Mucosa of stomach (tissue), 1 donor: ENCODE data around the gene ZDHHC9.

Source experiments
- H3K27me3 ChIP-seq: one replicate; pipeline ENCODE4 v1.7.0; 2013; ENCODE audit warnings: mild to moderate bottlenecking, low read length; ENCODE audit not compliant: control insufficient read depth, insufficient read depth
- H3K36me3 ChIP-seq: one replicate; pipeline ENCODE4 v1.7.0; 2013; ENCODE audit warnings: low read length; ENCODE audit not compliant: control insufficient read depth, insufficient read depth
- H3K4me1 ChIP-seq: one replicate; pipeline ENCODE4 v1.7.0; 2013; ENCODE audit warnings: mild to moderate bottlenecking, low read length; ENCODE audit not compliant: control insufficient read depth, insufficient read depth
- H3K4me3 ChIP-seq: one replicate; pipeline ENCODE4 v1.7.0; 2013; ENCODE audit warnings: low read length
- H3K9ac ChIP-seq: one replicate; pipeline ENCODE4 v1.7.0; 2013; ENCODE audit warnings: mild to moderate bottlenecking, low read length, moderate library complexity
- H3K9me3 ChIP-seq: one replicate; pipeline ENCODE4 v1.7.0; 2013; ENCODE audit warnings: mild to moderate bottlenecking, low read length, moderate library complexity; ENCODE audit not compliant: control insufficient read depth
- donor health status: Pancreatic carcinoma.

Gene ZDHHC9

GRCh38 chrX:129791961-129792570 is 51.6 kb downstream of the ZDHHC9 start:
- H3K36me3 ChIP-seq, result no peaks in the 10 kb centered on the region
- H3K9me3 ChIP-seq, result no peaks in the 10 kb centered on the region
- H3K9ac ChIP-seq, result no peak overlapping the region
- H3K27me3 ChIP-seq, result no peaks in the 10 kb centered on the region
- H3K4me3 ChIP-seq, result no peak overlapping the region
- H3K4me1 ChIP-seq, result no peaks in the 10 kb centered on the region

GRCh38 chrX:129791336-129791735 is 52.4 kb downstream of the ZDHHC9 start:
- Histone ChIP-seq H3K9me3 (no peaks in the 10 kb centered on the region), H3K27me3 (no peaks in the 10 kb centered on the region), H3K4me1 (no peaks in the 10 kb centered on the region), H3K9ac (no peak overlapping the region), H3K4me3 (no peak overlapping the region), H3K36me3 (no peaks in the 10 kb centered on the region)

- Histone ChIP-seq H3K9ac (no peak overlapping the region), H3K36me3 (no peaks in the 10 kb centered on the region), H3K9me3 (no peaks in the 10 kb centered on the region), H3K4me3 (no peak overlapping the region), H3K27me3 (no peaks in the 10 kb centered on the region), H3K4me1 (no peaks in the 10 kb centered on the region)
Observed at GRCh38 chrX:129790808-129791207, 52.9 kb downstream of the ZDHHC9 start.

- Histone ChIP-seq H3K36me3 (no peaks in the 10 kb centered on the region), H3K27me3 (no peaks in the 10 kb centered on the region), H3K9ac (no peak overlapping the region), H3K4me3 (no peak overlapping the region), H3K4me1 (no peaks in the 10 kb centered on the region), H3K9me3 (no peaks in the 10 kb centered on the region)
Observed at GRCh38 chrX:129790146-129790545, 53.5 kb downstream of the ZDHHC9 start.

GRCh38 chrX:129788527-129788926 is 55.2 kb downstream of the ZDHHC9 start:
- no peaks in the 10 kb centered on the region for H3K9me3 ChIP-seq
- no peaks in the 10 kb centered on the region for H3K27me3 ChIP-seq
- no peak overlapping the region for H3K4me3 ChIP-seq
- H3K36me3 ChIP-seq, result no peaks in the 10 kb centered on the region
- no peaks in the 10 kb centered on the region for H3K4me1 ChIP-seq
- H3K9ac ChIP-seq, result no peak overlapping the region

DNA sequence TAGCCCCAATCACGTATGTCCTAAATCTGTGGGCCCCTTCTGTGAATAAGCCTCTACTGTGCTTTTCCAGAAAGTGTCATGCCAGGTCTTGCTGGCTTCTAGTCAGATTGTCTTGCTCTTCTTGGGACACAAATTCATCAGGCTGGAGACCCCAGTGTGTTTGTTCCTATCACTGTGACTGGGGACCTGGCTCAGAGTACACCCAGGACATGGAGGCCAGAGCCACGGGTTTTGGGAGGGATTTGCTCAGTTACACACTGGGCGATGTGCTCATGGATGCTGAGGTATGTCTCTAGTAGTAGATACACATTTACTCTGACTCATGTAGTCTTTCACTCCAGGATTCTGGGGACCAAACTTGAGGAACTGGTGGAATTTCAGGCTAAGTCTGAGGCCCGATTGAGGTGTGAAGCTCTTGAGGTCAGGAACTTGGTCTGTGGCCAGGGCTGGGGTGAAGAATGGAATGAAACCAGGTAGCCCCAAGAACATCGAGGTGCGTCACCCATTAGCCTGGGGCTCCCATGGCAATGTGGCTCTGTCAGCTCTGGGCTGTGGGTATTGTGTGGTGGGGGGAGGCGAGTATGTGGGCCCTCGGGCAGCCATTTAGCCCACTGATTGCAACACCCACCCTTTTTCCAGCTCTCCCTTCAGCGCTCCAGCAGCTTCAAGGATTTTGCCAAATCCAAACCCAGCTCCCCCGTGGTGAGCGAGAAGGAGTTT is 56.2 kb downstream of the ZDHHC9 start:
- no peak overlapping the region for H3K4me3 ChIP-seq
- H3K36me3 ChIP-seq, result no peaks in the 10 kb centered on the region
- no peaks in the 10 kb centered on the region for H3K4me1 ChIP-seq
- H3K9ac ChIP-seq, result no peak overlapping the region
- no peaks in the 10 kb centered on the region for H3K9me3 ChIP-seq
- no peaks in the 10 kb centered on the region for H3K27me3 ChIP-seq

DNA sequence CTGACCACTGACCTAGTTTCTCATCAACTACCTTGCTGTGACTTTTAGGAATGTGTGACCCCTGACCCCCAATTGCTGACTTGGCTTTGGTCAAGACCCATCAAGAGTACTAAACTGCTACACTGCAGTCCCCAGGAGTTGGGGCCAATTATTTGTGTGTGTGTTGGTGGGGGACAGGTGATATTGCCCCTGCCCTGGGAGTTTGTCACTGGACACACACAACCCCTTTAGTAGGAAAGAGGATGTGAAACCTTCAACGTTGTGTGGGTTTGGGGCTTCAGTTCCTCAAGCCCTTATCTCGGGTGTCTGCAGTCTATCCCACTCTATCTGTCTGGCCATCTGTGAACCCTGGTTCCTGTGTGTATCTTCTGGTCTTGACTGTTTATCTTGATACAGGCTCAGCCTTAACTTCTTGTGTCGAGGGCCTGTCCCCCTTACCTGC is 57.5 kb downstream of the ZDHHC9 start:
- H3K4me3 ChIP-seq, result no peak overlapping the region
- no peaks in the 10 kb centered on the region for H3K4me1 ChIP-seq
- H3K36me3 ChIP-seq, result no peaks in the 10 kb centered on the region

GRCh38 chrX:129785160-129785947 is 58.3 kb downstream of the ZDHHC9 start:
- Histone ChIP-seq H3K4me1 (no peaks in the 10 kb centered on the region), H3K27me3 (no peaks in the 10 kb centered on the region), H3K4me3 (no peak overlapping the region), H3K9me3 (no peaks in the 10 kb centered on the region), H3K9ac (no peak overlapping the region), H3K36me3 (no peaks in the 10 kb centered on the region)

More for the DNA sequence above, 57.5 kb downstream of the ZDHHC9 start:
- Histone ChIP-seq H3K9ac (no peak overlapping the region), H3K9me3 (no peaks in the 10 kb centered on the region), H3K27me3 (no peaks in the 10 kb centered on the region)

GRCh38 chrX:129784371-129784770 is 59.3 kb downstream of the ZDHHC9 start:
- H3K27me3 ChIP-seq, result no peaks in the 10 kb centered on the region
- H3K4me1 ChIP-seq, result no peaks in the 10 kb centered on the region
- no peaks in the 10 kb centered on the region for H3K36me3 ChIP-seq
- H3K9ac ChIP-seq, result no peak overlapping the region
- no peak overlapping the region for H3K4me3 ChIP-seq
- no peaks in the 10 kb centered on the region for H3K9me3 ChIP-seq

DNA sequence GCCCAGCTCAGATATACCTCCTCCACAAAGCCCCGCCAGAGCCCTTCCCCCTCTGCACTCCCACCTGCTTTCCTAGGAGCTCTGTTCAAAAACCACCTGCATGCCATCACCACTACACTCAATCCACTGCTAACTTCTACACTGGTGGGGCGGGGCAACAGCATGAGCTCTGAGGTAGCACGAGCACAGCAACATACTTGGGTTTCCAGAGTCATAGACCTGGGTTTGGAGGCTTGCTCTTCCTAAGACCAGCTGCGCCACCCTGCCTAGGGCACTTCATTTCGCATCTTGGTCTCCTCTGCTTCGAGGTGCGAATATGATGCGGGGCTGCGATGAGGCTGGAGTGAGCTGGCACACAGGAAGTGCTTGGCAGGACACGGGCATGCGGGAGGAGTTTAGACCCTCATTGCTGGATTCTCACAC is 60.4 kb downstream of the ZDHHC9 start:
- Histone ChIP-seq H3K9me3 (no peaks in the 10 kb centered on the region), H3K4me3 (no peak overlapping the region), H3K9ac (no peak overlapping the region), H3K4me1 (no peaks in the 10 kb centered on the region), H3K27me3 (no peaks in the 10 kb centered on the region), H3K36me3 (no peaks in the 10 kb centered on the region)

- H3K36me3 ChIP-seq, result no peaks in the 10 kb centered on the region
- H3K4me3 ChIP-seq, result no peak overlapping the region
- no peaks in the 10 kb centered on the region for H3K4me1 ChIP-seq
- no peaks in the 10 kb centered on the region for H3K27me3 ChIP-seq
- no peaks in the 10 kb centered on the region for H3K9me3 ChIP-seq
- H3K9ac ChIP-seq, result no peak overlapping the region
Observed at GRCh38 chrX:129782706-129783105, 61.0 kb downstream of the ZDHHC9 start.
